ENCODE measurements around the gene ZFP36. TPM values are rescaled to one million over a fixed set of nuclear protein-coding genes. Genes with fewer than 3 reads are reported as not detected.

Gene ZFP36
- total and polyA plus RNA-seq, 2 of the 8 experiments (the other 6 are each of a cell fraction or from before 2014, with no cell fraction given): 4.0 to 10.9 TPM

DNA sequence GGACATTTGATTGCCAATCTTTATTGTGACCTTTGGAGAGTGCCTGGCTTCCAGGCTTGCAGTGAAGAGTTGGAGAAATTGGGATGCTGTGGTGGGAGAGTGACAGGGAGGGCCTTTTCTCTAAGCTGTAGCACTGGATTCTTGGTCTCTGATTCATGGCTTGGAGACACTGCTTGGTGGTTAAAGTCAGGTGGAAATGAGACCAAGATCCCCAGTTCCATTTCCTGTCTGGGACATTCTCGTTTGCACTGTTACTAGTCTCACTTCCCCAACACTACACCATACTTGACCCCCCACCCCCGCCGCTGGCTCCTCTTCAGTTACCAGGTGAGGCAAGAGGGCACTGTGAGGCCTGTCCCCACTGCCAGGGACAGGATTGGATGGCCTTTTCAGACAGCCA is 41.6 kb downstream of the ZFP36 start:
- H3K27ac ChIP-seq (ENCODE audit: low read depth, low read length): no peak overlapping the region
- peaks cover 20 to 75% of the 10 kb centered on the region in 2 experiments for H3K79me2 ChIP-seq (ENCODE audit: control insufficient read depth in 1 of 2, insufficient read depth in 2 of 2, low read length in 2 of 2)
- H4K8ac ChIP-seq (ENCODE audit: extremely low read depth, insufficient read depth, low read length): no peak overlapping the region
- H3K36me3 ChIP-seq (ENCODE audit: control insufficient read depth in 2 of 4, insufficient read depth in 4 of 4, low read length in 3 of 4): peaks cover 0 to 12% (median 0%) of the 10 kb centered on the region in 4 experiments; a peak in 3 of 8 replicates
- no peaks in the 10 kb centered on the region for H3K27me3 ChIP-seq (replicated peaks in 1 of 4; ENCODE audit: control insufficient read depth in 3 of 4, extremely low read depth in 1 of 4, insufficient read depth in 3 of 4, low read length in 3 of 4)
- TF ChIP-seq, protein P1, sequence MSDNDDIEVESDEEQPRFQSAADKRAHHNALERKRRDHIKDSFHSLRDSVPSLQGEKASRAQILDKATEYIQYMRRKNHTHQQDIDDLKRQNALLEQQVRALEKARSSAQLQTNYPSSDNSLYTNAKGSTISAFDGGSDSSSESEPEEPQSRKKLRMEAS (IDR thresholded peaks at IDR 0.05): no peak
- TF ChIP-seq TAF1 (IDR thresholded peaks at IDR 0.05; ENCODE audit: low read depth, low read length) (no peak), CBX5 (IDR thresholded peaks at IDR 0.05; ENCODE audit: low read depth, low read length) (no peak), SP1 (IDR thresholded peaks at IDR 0.05; ENCODE audit: low read depth, low read length) (no peak), JUN (IDR thresholded peaks at IDR 0.05; ENCODE audit: low read depth, low read length) (no peak), HDAC6 (IDR thresholded peaks at IDR 0.05; ENCODE audit: low read depth, low read length) (no peak), TCF12 (IDR thresholded peaks at IDR 0.05; ENCODE audit: low read depth, low read length) (no peak), CHD2 (IDR thresholded peaks at IDR 0.05; ENCODE audit: low read length) (no peak)
- TF ChIP-seq, protein P2, sequence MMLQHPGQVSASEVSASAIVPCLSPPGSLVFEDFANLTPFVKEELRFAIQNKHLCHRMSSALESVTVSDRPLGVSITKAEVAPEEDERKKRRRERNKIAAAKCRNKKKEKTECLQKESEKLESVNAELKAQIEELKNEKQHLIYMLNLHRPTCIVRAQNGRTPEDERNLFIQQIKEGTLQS (IDR thresholded peaks at IDR 0.05; ENCODE audit: insufficient read depth, low read depth, low read length): no peak
- no peak overlapping the region for H3K4me2 ChIP-seq (ENCODE audit: insufficient read depth in 1 of 2, low read depth in 2 of 2, low read length in 2 of 2)
- no peak overlapping the region for H3K56ac ChIP-seq (replicated peaks; ENCODE audit: insufficient read length, low read depth, low read length)
- H3K4me1 ChIP-seq (replicated peaks in 1 of 4; ENCODE audit: control insufficient read depth in 3 of 4, insufficient read depth in 4 of 4, low read length in 3 of 4): peaks cover 0 to 3% (median under 1%) of the 10 kb centered on the region in 4 experiments; a peak in 3 of 7 replicates
- FAIRE-seq: no peak
- 100% methylated on average over 3 of the region's 3 CpGs; no CpG with 5 or more reads in 1 of the 2 experiments for WGBS, 2 experiments (ENCODE audit: extremely low coverage in 1 of 2, insufficient coverage in 1 of 2, insufficient read length in 1 of 2, insufficient replicate concordance in 2 of 2, low coverage in 1 of 2, low lambda C conversion rate in 2 of 2, missing lambda C conversion rate in 1 of 2)
- H2AFZ ChIP-seq (ENCODE audit: low read length): no peak overlapping the region
- no peak overlapping the region; a peak in 2 of 7 replicates for H3K9ac ChIP-seq (replicated peaks in 1 of 4; ENCODE audit: extremely low read depth in 1 of 4, low read depth in 3 of 4, low read length in 3 of 4)
- H2BK5ac ChIP-seq (ENCODE audit: low read depth, low read length): no peak overlapping the region
- H2BK12ac ChIP-seq (ENCODE audit: low read depth, low read length): no peak overlapping the region
- ChIA-PET POLR2A (ENCODE audit: partially characterized antibody) (interaction anchor here (0.9 to 47.8 kb wide), 6 partner anchors 17 to 47 kb away, joined by 3 to 1154 read pairs (median 4); partner anchors contain the start of genes PLEKHG2, RPS16 and ZFP36), CTCF (ENCODE audit: partially characterized antibody) (interaction anchor here (0.7 to 1.5 kb wide), 2 partner anchors 9 to 94 kb away, joined by 3 read pairs; no protein-coding TSS in a partner anchor)
- DNase-seq (ENCODE audit: low read depth in 1 of 2, low spot score in 2 of 2): no peak
- no peak overlapping the region for H2BK15ac ChIP-seq (ENCODE audit: low read length)
- H3K4ac ChIP-seq (replicated peaks; ENCODE audit: insufficient read length, low read depth, low read length): no peak overlapping the region
- H3K23ac ChIP-seq (ENCODE audit: insufficient read length): no peak overlapping the region
- no peaks in the 10 kb centered on the region for H3K9me3 ChIP-seq (ENCODE audit: insufficient read depth in 2 of 2, low read depth in 1 of 2, low read length in 1 of 2)
- H3K18ac ChIP-seq (ENCODE audit: extremely low read depth, low read length): no peak overlapping the region
- no peak overlapping the region for H3K14ac ChIP-seq (ENCODE audit: insufficient read length)
- H4K20me1 ChIP-seq (replicated peaks in 1 of 2; ENCODE audit: control insufficient read depth in 1 of 2, insufficient read depth in 2 of 2, low read length in 2 of 2): peaks cover 11 to 14% of the 10 kb centered on the region in 2 experiments
- peaks cover 6% of the 10 kb centered on the region; the same call in 1 of the 2 replicates for H3K23me2 ChIP-seq (ENCODE audit: low read depth, low read length)
- H2AK5ac ChIP-seq (ENCODE audit: low read depth, low read length): no peak overlapping the region
- H2BK20ac ChIP-seq (ENCODE audit: low read length): no peak overlapping the region
- H4K5ac ChIP-seq (ENCODE audit: insufficient read length, low read depth, low read length): no peak overlapping the region
- H4K91ac ChIP-seq (replicated peaks; ENCODE audit: insufficient read length, low read length): no peak overlapping the region
- no peak overlapping the region for H3K4me3 ChIP-seq (ENCODE audit: extremely low read depth in 1 of 4, insufficient read depth in 2 of 4, low read depth in 3 of 4, low read length in 4 of 4)
- H3K79me1 ChIP-seq (ENCODE audit: low read depth, low read length): peaks cover 15% of the 10 kb centered on the region
- no peak overlapping the region for H2BK120ac ChIP-seq (replicated peaks; ENCODE audit: low read depth, low read length)

Measured in H1 (cell line).